Measurements from ENCODE around the gene ITIH1.
A peak's percentile ranks its signal among the peaks of the same experiment; 100 is the strongest.

ITIH1 gene

GRCh38 chr3:52791366-52791765, 14.0 kb downstream of the ITIH1 start:
- TF ChIP-seq CTCF (IDR thresholded peaks at IDR 0.05), result no peak
- Histone ChIP-seq H3K27ac (no peak overlapping the region), H3K4me3 (no peak overlapping the region)
- no peak for DNase-seq (ENCODE audit: low spot score)

DNA sequence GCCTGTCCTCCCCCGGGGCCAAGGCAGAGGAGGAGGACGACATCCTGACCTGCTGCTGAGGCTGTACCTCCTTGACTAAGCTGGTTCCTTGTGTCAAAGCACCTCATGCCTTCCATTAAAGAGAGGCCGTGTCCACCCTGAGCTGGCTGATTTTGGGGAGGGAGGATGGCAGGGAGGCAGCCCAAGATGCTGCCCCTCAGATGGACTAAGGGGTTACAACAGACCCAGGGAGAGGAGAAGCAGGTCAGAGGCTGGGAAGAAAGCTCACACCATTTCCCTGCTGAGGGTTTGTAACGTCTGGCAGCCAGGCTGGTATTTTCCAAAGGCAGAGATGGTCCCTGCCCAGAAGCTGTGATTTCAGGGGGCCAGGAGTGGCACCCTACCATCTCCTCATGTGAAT, 14.5 kb downstream of the ITIH1 start:
- no peak for TF ChIP-seq CTCF (IDR thresholded peaks at IDR 0.05)
- DNase-seq (ENCODE audit: low spot score), result no peak
- Histone ChIP-seq H3K4me3 (no peak overlapping the region), H3K27ac (no peak overlapping the region)

DNA sequence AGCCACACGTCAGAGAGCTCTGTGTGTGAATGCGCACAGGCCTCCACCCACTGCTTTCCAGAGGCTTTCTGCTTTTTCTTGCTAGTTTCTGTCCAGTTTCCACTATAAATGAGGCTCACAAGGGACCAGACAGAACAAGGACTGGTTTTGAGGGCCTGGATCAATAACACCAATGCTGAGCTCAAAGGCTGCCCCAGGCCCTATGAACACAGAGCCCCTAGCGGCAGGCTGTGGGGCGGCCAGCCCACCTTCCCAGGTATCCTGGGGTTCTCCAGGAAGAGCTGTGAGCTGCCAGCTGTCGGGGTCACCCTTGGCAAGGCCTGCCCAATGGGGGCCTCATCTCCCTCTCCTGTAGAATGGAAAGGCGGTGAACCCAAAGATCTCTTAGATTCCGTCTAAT, 15.0 kb downstream of the ITIH1 start:
- no peak overlapping the region for H3K27ac ChIP-seq
- no peak for TF ChIP-seq CTCF (IDR thresholded peaks at IDR 0.05)
- H3K4me3 ChIP-seq, result no peak overlapping the region
- DNase-seq (ENCODE audit: low spot score), result no peak

- no peak overlapping the region for H3K4me3 ChIP-seq
- no peak for DNase-seq (ENCODE audit: low spot score)
- TF ChIP-seq CTCF (IDR thresholded peaks at IDR 0.05), result no peak
- H3K27ac ChIP-seq, result peak overlapping the region in 1 of 2 donors; percentile 88
These were observed 15.7 kb downstream of the ITIH1 start for GRCh38 chr3:52792961-52793695.

GRCh38 chr3:52793702-52794611, 16.6 kb downstream of the ITIH1 start:
- no peak for DNase-seq (ENCODE audit: low spot score)
- Histone ChIP-seq H3K4me3 (peak overlapping the region; percentile 3), H3K27ac (peak overlapping the region; percentile 55 to 88)
- no peak for TF ChIP-seq CTCF (IDR thresholded peaks at IDR 0.05)

DNA sequence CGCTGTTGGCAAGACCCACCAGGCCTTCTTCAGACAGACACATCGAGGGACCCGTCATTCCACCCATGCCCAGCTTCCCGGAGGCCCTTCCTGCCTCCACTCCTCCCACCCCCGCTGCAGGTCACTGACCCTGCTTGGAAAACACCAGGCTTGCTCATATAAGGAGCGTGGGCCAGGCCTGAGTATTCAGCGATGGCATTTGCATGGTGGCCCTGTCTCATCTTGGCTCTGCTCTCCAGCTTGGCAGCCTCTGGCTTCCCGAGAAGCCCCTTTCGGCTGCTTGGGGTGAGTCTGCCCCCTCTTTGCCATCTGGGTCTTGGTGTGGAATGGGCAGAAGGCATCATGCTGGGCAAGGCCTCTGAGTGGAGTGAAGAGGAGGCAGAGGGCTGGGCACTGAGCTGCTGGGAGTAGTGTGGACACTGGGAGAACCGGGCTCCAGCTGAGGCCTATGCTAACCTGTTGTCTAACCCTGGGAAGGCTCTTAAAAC, 17.3 kb downstream of the ITIH1 start, which contains the start of gene ITIH3:
ITIH3 (plus strand) TSS at position 185 of the 488 bp plus-strand sequence; CDS start at position 193, 8 bp downstream.
- no peak for TF ChIP-seq CTCF (IDR thresholded peaks at IDR 0.05)
- H3K4me3 ChIP-seq, result peak within 1 kb of the TSS; percentile 3
- H3K27ac ChIP-seq, result peak within 1 kb of the TSS; percentile 55 to 88
- DNase-seq (ENCODE audit: low spot score), result peak; percentile 85
